Left ventricle myocardium inferior (tissue), 1 donor: ENCODE results near the gene FARP1. TPM values are rescaled to one million over a fixed set of nuclear protein-coding genes. Genes with fewer than 3 reads are reported as not detected.

Source experiments
- DNase-seq: peaks from one replicate; pipeline ENCODE4 v3.0.0-alpha.2; 2020
- H3K27ac ChIP-seq: fragments of 200-600 bp; replicated peaks from 2 replicates; pipeline ENCODE4 v1.8.0; 2021
- H3K27me3 ChIP-seq: fragments of 200-600 bp; 2 replicates; pipeline ENCODE4 v1.8.0; 2021; ENCODE audit warnings: low read depth
- H3K36me3 ChIP-seq: fragments of 200-600 bp; 2 replicates; pipeline ENCODE4 v1.8.0; 2021
- H3K4me1 ChIP-seq: fragments of 200-600 bp; 2 replicates; pipeline ENCODE4 v1.8.0; 2021
- H3K4me3 ChIP-seq: fragments of 200-600 bp; 2 replicates; pipeline ENCODE4 v1.8.0; 2021; ENCODE audit warnings: mild to moderate bottlenecking, moderate library complexity
- H3K9me3 ChIP-seq: fragments of 200-600 bp; replicated peaks from 2 replicates; pipeline ENCODE4 v1.8.0; 2021
- CTCF ChIP-seq: fragments of 200-600 bp; IDR thresholded peaks from 2 replicates; pipeline ENCODE4 v1.8.0; 2021; ENCODE audit warnings: antibody characterized with exemption, mild to moderate bottlenecking, borderline replicate concordance
- intact Hi-C: fragments of 100-400 bp; cut with micrococcal nuclease; formaldehyde crosslinking; loops from one replicate; pipeline ENCODE4 v1.11.0; 2022
- total RNA-seq: library from RNA; stranded (reverse); fragmentation: NEBNext Ultra II Directional; extraction: Animal tissue kit (Norgen Biotek cat#: 25700); gene quantifications from one replicate; pipeline ENCODE4 v1.2.1, GENCODE V29; 2021
- donor health status: DM: no; HTN: yes; CAD: no; lungs with severe emphysema.

The FARP1 gene
- total RNA-seq, 1 donor from 2014 or later = 17.6 TPM

- DNase-seq = no peak
- no peak for TF ChIP-seq CTCF
- peaks cover 13% of the 10 kb centered on the region for H3K4me1 ChIP-seq
- H3K4me3 ChIP-seq = no peak overlapping the region
- H3K9me3 ChIP-seq = no peaks in the 10 kb centered on the region
- H3K27ac ChIP-seq = no peak overlapping the region
- intact Hi-C loops = no loop called here
- H3K27me3 ChIP-seq = no peaks in the 10 kb centered on the region
- peaks cover 10% of the 10 kb centered on the region for H3K36me3 ChIP-seq
Measured at GRCh38 chr13:98429977-98430736, 287.3 kb downstream of the FARP1 start.

GRCh38 chr13:98432638-98433037, 289.7 kb downstream of the FARP1 start:
- DNase-seq = no peak
- no peak for TF ChIP-seq CTCF

GRCh38 chr13:98433654-98434053, 290.8 kb downstream of the FARP1 start:
- Histone ChIP-seq H3K4me3 (no peak overlapping the region), H3K9me3 (no peaks in the 10 kb centered on the region), H3K36me3 (peaks cover 19% of the 10 kb centered on the region), H3K27ac (no peak overlapping the region), H3K27me3 (no peaks in the 10 kb centered on the region), H3K4me1 (no peaks in the 10 kb centered on the region)
- no peak for TF ChIP-seq CTCF
- intact Hi-C loops = no loop called here
- DNase-seq = no peak

More at GRCh38 chr13:98432638-98433037, 289.7 kb downstream of the FARP1 start:
- Histone ChIP-seq H3K9me3 (no peaks in the 10 kb centered on the region), H3K27me3 (no peaks in the 10 kb centered on the region), H3K27ac (no peak overlapping the region), H3K4me3 (no peak overlapping the region), H3K36me3 (peaks cover 15% of the 10 kb centered on the region), H3K4me1 (peaks cover 6% of the 10 kb centered on the region)
- intact Hi-C loops = no loop called here

GRCh38 chr13:98434060-98434459, 291.2 kb downstream of the FARP1 start:
- Histone ChIP-seq H3K9me3 (no peaks in the 10 kb centered on the region), H3K4me3 (no peak overlapping the region), H3K4me1 (no peaks in the 10 kb centered on the region), H3K27me3 (no peaks in the 10 kb centered on the region), H3K36me3 (peaks cover 19% of the 10 kb centered on the region), H3K27ac (no peak overlapping the region)
- intact Hi-C loops = no loop called here
- DNase-seq = no peak
- TF ChIP-seq CTCF = no peak

- Histone ChIP-seq H3K36me3 (peaks cover 30% of the 10 kb centered on the region), H3K4me3 (no peak overlapping the region), H3K27me3 (no peaks in the 10 kb centered on the region), H3K4me1 (no peaks in the 10 kb centered on the region), H3K27ac (no peak overlapping the region), H3K9me3 (no peaks in the 10 kb centered on the region)
- no peak for DNase-seq
- intact Hi-C loops = no loop called here
- TF ChIP-seq CTCF = no peak
Measured at GRCh38 chr13:98435376-98435775, 292.5 kb downstream of the FARP1 start.
